HG02798 (cell line): ENCODE results near the gene ARSG.
"Not testable (repeated sequence)": the region's sequence is repeated elsewhere in the genome, so short reads cannot be mapped to it uniquely, and the experiment has no call there.

Experiments used
- ATAC-seq: cut with Tn5 transposase; IDR thresholded peaks from one replicate; pipeline ENCODE4 v1.9.1; 2021; ENCODE audit warnings: mild to moderate bottlenecking; ENCODE audit not compliant: unreplicated experiment, poor library complexity

Gene ARSG

GRCh38 chr17:68326681-68327080, 35.4 kb downstream of the ARSG start:
- ATAC-seq = no peak

DNA sequence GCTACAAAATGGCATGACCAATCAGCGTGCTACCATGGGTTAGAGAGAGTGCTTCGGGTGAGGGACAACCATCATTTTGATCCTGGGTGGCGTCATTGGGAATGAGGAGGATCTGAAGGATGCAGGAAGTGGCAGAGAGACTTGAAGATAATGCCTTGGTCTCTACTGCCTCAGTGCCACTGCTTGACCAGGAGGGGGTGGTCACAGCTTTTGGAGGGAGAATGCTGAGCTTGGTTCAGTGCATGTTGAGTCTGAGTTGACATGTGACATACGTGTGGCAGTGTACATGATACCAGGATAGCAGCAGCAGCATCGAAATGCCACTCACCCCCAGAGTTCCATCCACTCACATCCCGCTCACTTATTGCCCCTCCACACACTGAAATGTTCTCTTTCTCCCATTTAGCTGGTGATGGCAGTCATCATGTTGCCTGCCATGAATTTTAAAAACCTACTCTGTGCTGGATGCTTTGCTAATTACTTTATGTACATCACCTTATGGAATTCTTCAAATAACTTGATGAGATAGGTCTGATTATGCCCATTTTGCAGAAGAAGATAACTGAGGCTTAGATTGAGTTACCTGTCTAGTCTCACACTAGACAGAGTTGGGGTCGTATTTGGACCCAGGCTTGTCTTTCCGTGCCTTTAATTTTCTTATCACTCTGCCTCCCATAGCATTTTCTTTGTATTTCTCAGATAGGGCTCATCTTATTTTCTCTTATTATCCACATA, 36.7 kb downstream of the ARSG start:
- ATAC-seq = no peak

GRCh38 chr17:68328676-68329075, 37.4 kb downstream of the ARSG start:
- ATAC-seq = no peak

DNA sequence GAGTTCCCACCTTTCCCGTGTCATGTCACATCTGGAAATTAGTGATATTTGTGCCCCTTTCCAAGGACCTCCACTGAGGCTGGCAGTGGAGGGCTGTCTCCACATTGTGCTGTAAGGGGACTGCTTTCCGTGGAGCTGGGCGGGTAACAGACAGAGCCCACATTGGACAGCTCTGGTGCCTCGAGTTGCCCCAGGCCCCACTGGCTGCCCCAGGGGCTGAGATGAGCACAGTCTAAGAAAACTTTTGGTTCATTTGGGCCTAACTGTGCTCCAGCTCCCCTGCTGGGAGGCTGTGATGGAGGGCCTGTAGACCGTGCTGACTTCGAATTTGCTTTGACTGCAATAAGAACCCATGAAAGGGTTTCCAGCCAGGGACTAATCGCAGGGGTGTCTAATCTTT, 38.0 kb downstream of the ARSG start:
- ATAC-seq = no peak

- not testable (repeated sequence) for ATAC-seq
Observed at GRCh38 chr17:68331932-68332331, 40.6 kb downstream of the ARSG start.

DNA sequence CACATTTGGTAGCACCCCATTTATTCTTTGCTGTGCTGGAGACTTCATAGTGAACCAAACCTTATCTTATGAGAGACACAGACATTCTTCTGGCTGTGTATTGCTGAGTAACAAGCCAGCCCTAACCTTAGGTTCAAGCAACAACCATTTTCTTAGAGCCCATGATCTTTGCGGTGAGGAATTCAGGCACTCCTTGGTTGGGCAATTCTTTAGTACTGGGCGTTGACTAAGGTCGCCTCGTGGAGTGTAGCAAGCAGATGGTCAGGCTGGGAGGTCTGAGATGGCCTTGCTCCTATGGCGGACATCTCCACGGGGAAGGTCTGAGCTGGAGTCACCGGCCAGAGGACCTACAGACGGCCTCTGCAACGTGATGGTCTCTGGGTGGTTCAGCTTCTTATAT, 43.1 kb downstream of the ARSG start:
- no peak for ATAC-seq

GRCh38 chr17:68341482-68341881, 50.2 kb downstream of the ARSG start:
- ATAC-seq = no peak

DNA sequence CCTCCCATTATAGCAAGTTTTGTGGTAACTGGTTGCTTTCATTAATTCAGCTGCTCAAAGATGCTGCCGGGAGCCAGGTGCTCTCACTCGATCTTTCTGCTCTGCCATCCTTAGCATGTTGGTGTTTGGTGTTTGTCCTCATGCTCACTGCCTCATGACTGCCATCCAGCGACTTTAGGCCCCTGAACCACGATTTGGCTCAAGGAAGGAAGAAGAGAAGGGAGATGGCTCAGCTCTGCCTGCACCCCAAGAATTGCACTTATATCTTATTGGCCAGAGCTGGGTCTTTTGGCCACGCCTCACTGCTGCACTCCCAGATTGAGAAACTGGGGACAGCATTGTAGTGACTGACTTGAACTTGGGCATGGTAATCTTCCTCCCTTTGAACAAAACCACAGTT, 52.7 kb downstream of the ARSG start:
- ATAC-seq = no peak

GRCh38 chr17:68344701-68345136, 53.4 kb downstream of the ARSG start:
- no peak for ATAC-seq

GRCh38 chr17:68346448-68346847, 55.2 kb downstream of the ARSG start:
- peak; percentile 58 for ATAC-seq

DNA sequence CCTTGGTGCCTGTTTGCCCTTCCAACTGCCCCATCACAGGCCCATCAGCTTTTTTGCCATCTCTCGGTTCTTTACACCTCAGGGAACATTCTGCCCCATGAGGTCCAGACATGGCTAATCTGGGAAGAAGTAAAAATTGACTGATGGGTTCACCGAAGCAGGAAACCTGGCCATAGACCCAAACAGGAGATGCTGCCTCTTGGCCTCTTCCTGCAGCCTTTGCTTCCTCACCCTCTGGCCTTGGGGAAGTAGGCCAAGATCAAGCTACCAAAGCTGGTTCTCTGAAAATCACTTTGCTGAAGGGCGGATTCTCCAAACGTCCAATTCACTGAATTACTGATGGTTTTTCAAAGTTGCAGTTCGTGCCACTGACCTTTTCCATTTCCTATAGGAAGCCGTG, 56.1 kb downstream of the ARSG start:
- no peak for ATAC-seq

GRCh38 chr17:68349157-68349556, 57.9 kb downstream of the ARSG start:
- ATAC-seq = peak; percentile 52

DNA sequence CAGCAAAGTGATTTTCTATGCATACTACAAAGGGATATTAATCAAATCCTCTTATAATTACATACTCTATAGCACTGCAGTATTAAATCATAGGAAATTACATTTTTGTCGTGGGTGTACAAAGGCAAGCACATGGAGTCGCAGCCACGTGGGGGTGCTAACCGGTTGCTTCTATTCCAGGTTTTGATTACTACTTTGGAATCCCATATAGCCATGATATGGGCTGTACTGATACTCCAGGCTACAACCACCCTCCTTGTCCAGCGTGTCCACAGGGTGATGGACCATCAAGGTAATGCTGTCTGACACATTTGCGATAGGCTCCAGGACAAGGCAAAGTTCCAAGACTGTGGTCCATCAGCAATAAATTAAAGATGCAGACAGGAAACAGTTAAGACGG, 60.1 kb downstream of the ARSG start:
- no peak for ATAC-seq

DNA sequence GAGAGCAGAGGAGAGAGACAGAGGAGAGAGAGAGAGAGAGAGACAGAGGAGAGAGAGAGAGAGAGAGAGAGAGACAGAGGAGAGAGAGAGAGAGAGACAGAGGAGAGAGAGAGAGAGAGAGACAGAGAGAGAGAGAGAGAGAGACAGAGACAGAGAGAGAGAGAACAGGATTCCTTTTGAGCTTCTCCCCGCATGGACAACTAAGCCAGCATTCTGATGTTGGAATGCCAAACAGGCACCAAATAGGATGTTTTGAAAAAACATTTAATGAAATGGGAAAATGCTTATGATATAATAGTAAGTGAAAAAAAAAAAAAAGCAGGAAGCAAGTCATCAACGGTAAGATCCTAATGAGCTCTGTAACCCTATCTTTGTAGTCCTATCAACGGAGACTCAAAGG, 60.7 kb downstream of the ARSG start:
- ATAC-seq = no peak

- ATAC-seq = not testable (repeated sequence)
Observed at GRCh38 chr17:68352671-68353070, 61.4 kb downstream of the ARSG start.

GRCh38 chr17:68353111-68353521, 61.8 kb downstream of the ARSG start:
- no peak for ATAC-seq

GRCh38 chr17:68354311-68354710, 63.0 kb downstream of the ARSG start:
- ATAC-seq = not testable (repeated sequence)

GRCh38 chr17:68355108-68355507, 63.8 kb downstream of the ARSG start:
- not testable (repeated sequence) for ATAC-seq

GRCh38 chr17:68356520-68356919, 65.2 kb downstream of the ARSG start:
- ATAC-seq = peak; percentile 64

GRCh38 chr17:68356949-68357455, 65.7 kb downstream of the ARSG start:
- ATAC-seq = no peak

- no peak for ATAC-seq
Observed at GRCh38 chr17:68357886-68358285, 66.6 kb downstream of the ARSG start.
